Heart left ventricle (tissue), 16 donors: ENCODE data around the gene PRKAG2. TPM values are rescaled to one million over a fixed set of nuclear protein-coding genes. Genes with fewer than 3 reads are reported as not detected.

Experiments
- ATAC-seq, 4 donors: fragments of 200-7000 bp; cut with Tn5 transposase; one replicate each; pipeline ENCODE4 v1.9.1; 2020 to 2022; ENCODE audit warnings: moderate library complexity in 4 of 4, mild to moderate bottlenecking in 3 of 4, moderate number of reproducible peaks in 1 of 4
- DNase-seq, 5 donors: peaks; one replicate each; pipeline ENCODE4 v3.0.0-alpha.2; 2020
- H3K27ac ChIP-seq, 12 donors: fragments of 200-600 bp; sonication (generic) in 4 of 12; one replicate each; pipeline versions ENCODE4 v1.5.0 to v1.8.0; 2016 to 2022; ENCODE audit warnings: mild to moderate bottlenecking in 2 of 12
- H3K27me3 ChIP-seq, 9 donors: fragments of 200-600 bp; sonication (generic) in 2 of 9; one replicate each; pipeline versions ENCODE4 v1.5.1 to v1.8.0; 2016 to 2022; ENCODE audit warnings: mild to moderate bottlenecking in 3 of 9
- H3K36me3 ChIP-seq, 9 donors: fragments of 200-600 bp; sonication (generic) in 2 of 9; one replicate each; pipeline versions ENCODE4 v1.5.0 to v1.8.0; 2018 to 2022; ENCODE audit warnings: mild to moderate bottlenecking in 2 of 9
- H3K4me1 ChIP-seq, 12 donors: fragments of 200-600 bp; sonication (generic) in 4 of 12; one replicate each; pipeline versions ENCODE4 v1.5.0 to v1.8.0; 2016 to 2022; ENCODE audit warnings: mild to moderate bottlenecking in 3 of 12
- H3K4me3 ChIP-seq, 12 donors: fragments of 200-600 bp; sonication (generic) in 4 of 12; one replicate each; pipeline versions ENCODE4 v1.5.0 to v1.8.0; 2017 to 2022; ENCODE audit warnings: mild to moderate bottlenecking in 9 of 12, moderate library complexity in 4 of 12
- H3K9me3 ChIP-seq, 12 donors: fragments of 200-600 bp; sonication (generic) in 4 of 12; one replicate each; pipeline versions ENCODE4 v1.5.0 to v1.8.0; 2016 to 2022; ENCODE audit warnings: mild to moderate bottlenecking in 1 of 12
- CTCF ChIP-seq, 12 donors: fragments of 200-600 bp; sonication (generic) in 4 of 12; IDR thresholded peaks; one replicate each; pipeline versions ENCODE4 v1.5.0 to v1.8.0; 2018 to 2022; ENCODE audit warnings: antibody characterized with exemption in 12 of 12, mild to moderate bottlenecking in 5 of 12
- POLR2A ChIP-seq, 2 donors: fragments of 450-650 bp; IDR thresholded peaks; one replicate each; pipeline ENCODE4 v1.6.1; 2017; ENCODE audit warnings: antibody characterized with exemption in 2 of 2, mild to moderate bottlenecking in 2 of 2, moderate library complexity in 2 of 2
- WGBS, 4 donors: extraction: QIAGEN DNeasy Blood & Tissue Kit in 2 of 4; methylation state at CpG; one replicate each; pipeline versions ENCODE4 v1.1.5 to v1.1.7; 2013 to 2018; 5-methylcytosine and 5-hydroxymethylcytosine counted together
- intact Hi-C, 10 donors: fragments of 100-400 bp; cut with DNase I; formaldehyde crosslinking; loops; one replicate each; pipeline versions ENCODE4 v1.11.1 to v1.14.2; 2022
- polyA plus RNA-seq, 2 donors: library from polyadenylated mRNA; stranded (reverse); fragments of 200-250 nt; gene quantifications; one replicate each; pipeline ENCODE4 v1.2.3, GENCODE V29; 2013
- total RNA-seq, 9 donors: library from RNA; depleted of rRNA in 2 of 9; stranded (reverse); fragments of >200 nt in 2 of 9; fragmentation: NEBNext Ultra II Directional in 3 of 9; extraction: Animal tissue kit (Norgen Biotek cat#: 25700) in 3 of 9; gene quantifications; one replicate each; pipeline versions ENCODE4 v1.1.0 to v1.2.4, GENCODE V29; 2016 to 2023
- donor health status: ischemic (EF 13 %, LVEDD 7.1; RV severe dilation, severe dysfunction).
- donor health status: healthy with polysubstance abuse.
- donor health status: DM: no; HTN: yes; CAD: no.
- donor health status: DM: no; HTN: no; CAD: no.
- donor health status: ischemic (EF 25% LVEDD 6.9; RV normal size, moderate dysfunction).
- donor health status: ischemic (EF 25% LVEDD 5.7; RV mildly dilated, moderate dysfunction).
- donor health status: healthy.
- donor health status: DM: yes; HTN: yes; CAD: no.
- donor health status: ischemic (EF 35%, LVEDD 5.7; RV mildly dilated, moderate dysfunction).
- donor health status: nonischemic (EF 11% LVEDD 7.7; RV severe dilation, severe dysfunction).
- donor health status: DM: yes; HTN: yes; CAD: no.
- donor health status: PGD.
- donor health status: ischemic (EF 29% LVEDD 5.4; RV normal size, mild dysfunction).
- donor health status: nonischemic (EF 23%, LVEDD 6.1; RV moderate dilation, normal function).

Gene PRKAG2
- total and polyA plus RNA-seq, 11 donors, result 50.2 to 179 (median 108) TPM

GRCh38 chr7:151856516-151856915 lies 20.4 kb downstream of the PRKAG2 start:
- no peak for ATAC-seq
- no peaks in the 10 kb centered on the region for H3K36me3 ChIP-seq
- peak in 2 of 5 donors; percentile 2 to 23 for DNase-seq
- H3K4me3 ChIP-seq, result no peak overlapping the region
- peaks cover 0 to 15% (median 6%) of the 10 kb centered on the region in 12 donors for H3K4me1 ChIP-seq
- intact Hi-C loops, result loop anchor here in 1 of 10 donors (10.0 kb wide), 1 partner anchor 72 kb away; no protein-coding TSS in a partner anchor
- TF ChIP-seq POLR2A (IDR thresholded peaks at IDR 0.05) (no peak), CTCF (IDR thresholded peaks at IDR 0.05) (no peak)
- H3K9me3 ChIP-seq, result no peaks in the 10 kb centered on the region
- no peak overlapping the region for H3K27ac ChIP-seq
- WGBS, 4 donors, result 86 to 89% (median 88%) methylated on average over 16 of the region's 16 CpGs
- H3K27me3 ChIP-seq, result no peaks in the 10 kb centered on the region

GRCh38 chr7:151856098-151856497 lies 20.8 kb downstream of the PRKAG2 start:
- Histone ChIP-seq H3K27ac (no peak overlapping the region), H3K4me3 (no peak overlapping the region), H3K9me3 (no peaks in the 10 kb centered on the region), H3K36me3 (no peaks in the 10 kb centered on the region), H3K27me3 (no peaks in the 10 kb centered on the region), H3K4me1 (peaks cover 0 to 18% (median 6%) of the 10 kb centered on the region in 12 donors)
- TF ChIP-seq CTCF (IDR thresholded peaks at IDR 0.05) (no peak), POLR2A (IDR thresholded peaks at IDR 0.05) (no peak)
- DNase-seq, result peak in 2 of 5 donors; percentile 18 to 47
- no peak for ATAC-seq
- intact Hi-C loops, result loop anchor here in 1 of 10 donors (10.0 kb wide), 1 partner anchor 71 kb away; no protein-coding TSS in a partner anchor
- WGBS, 4 donors, result 86 to 88% (median 87%) methylated on average over 14 of the region's 14 CpGs

GRCh38 chr7:151854720-151855071 lies 22.2 kb downstream of the PRKAG2 start:
- Histone ChIP-seq H3K4me1 (peaks cover 0 to 32% (median 6%) of the 10 kb centered on the region in 12 donors), H3K27ac (no peak overlapping the region), H3K4me3 (no peak overlapping the region), H3K27me3 (no peaks in the 10 kb centered on the region), H3K36me3 (no peaks in the 10 kb centered on the region), H3K9me3 (no peaks in the 10 kb centered on the region)
- no peak for TF ChIP-seq CTCF (IDR thresholded peaks at IDR 0.05)
- no peak for TF ChIP-seq POLR2A (IDR thresholded peaks at IDR 0.05)
- DNase-seq (no peak), ATAC-seq (no peak)
- intact Hi-C loops, result loop anchor here in 1 of 10 donors (10.0 kb wide), 1 partner anchor 70 kb away; no protein-coding TSS in a partner anchor
- WGBS, 4 donors, result 73 to 94% (median 80%) methylated on average over 6 to 7 of the region's 7 CpGs

- H3K4me1 ChIP-seq, result peaks cover 0 to 35% (median 5%) of the 10 kb centered on the region in 12 donors
- TF ChIP-seq POLR2A (IDR thresholded peaks at IDR 0.05) (no peak), CTCF (IDR thresholded peaks at IDR 0.05) (no peak)
- H3K27me3 ChIP-seq, result no peaks in the 10 kb centered on the region
- H3K9me3 ChIP-seq, result no peaks in the 10 kb centered on the region
- H3K36me3 ChIP-seq, result no peaks in the 10 kb centered on the region
- WGBS, 4 donors, result 57 to 69% (median 62%) methylated on average over 14 to 18 of the region's 18 CpGs
- H3K4me3 ChIP-seq, result no peak overlapping the region
- ATAC-seq (peak in 3 of 4 donors; percentile 54 to 76 (median 71)), DNase-seq (peak in 4 of 5 donors; percentile 37 to 60 (median 48))
- intact Hi-C loops, result loop anchor here in 1 of 10 donors (10.0 kb wide), 1 partner anchor 69 kb away; no protein-coding TSS in a partner anchor
- no peak overlapping the region for H3K27ac ChIP-seq
Observed at GRCh38 chr7:151853896-151854719, 22.8 kb downstream of the PRKAG2 start.
